GM18508 (cell line): Measurements from ENCODE around the gene NUF2.
"Not testable (repeated sequence)": the region's sequence is repeated elsewhere in the genome, so short reads cannot be mapped to it uniquely, and the experiment has no call there.

ENCODE experiments used
- ATAC-seq: cut with Tn5 transposase; IDR thresholded peaks from one replicate; pipeline ENCODE4 v1.9.1; 2021; ENCODE audit warnings: moderate number of reproducible peaks; ENCODE audit not compliant: insufficient read depth, unreplicated experiment

The NUF2 gene

GRCh38 chr1:163321311-163322305 is at the start of gene NUF2:
TSS of gene NUF2 (plus strand) at chr1:163321954. CDS start at chr1:163326052, 4,098 bp downstream.
- peak; percentile 94 for ATAC-seq

GRCh38 chr1:163273766-163274441 is 47.9 kb upstream of the NUF2 start:
- ATAC-seq: no peak

GRCh38 chr1:163275222-163275621 is 46.5 kb upstream of the NUF2 start:
- ATAC-seq: no peak

GRCh38 chr1:163278602-163279001 is 43.2 kb upstream of the NUF2 start:
- no peak for ATAC-seq

- ATAC-seq: not testable (repeated sequence)
Observed at GRCh38 chr1:163284867-163285266, 36.9 kb upstream of the NUF2 start.

- no peak for ATAC-seq
Observed at GRCh38 chr1:163290025-163290640, 31.6 kb upstream of the NUF2 start.

- ATAC-seq: no peak
Observed at GRCh38 chr1:163291461-163291860, 30.3 kb upstream of the NUF2 start.

- ATAC-seq: not testable (repeated sequence)
Observed at GRCh38 chr1:163292153-163292552, 29.6 kb upstream of the NUF2 start.

GRCh38 chr1:163293497-163293896 is 28.3 kb upstream of the NUF2 start:
- not testable (repeated sequence) for ATAC-seq

GRCh38 chr1:163295949-163296348 is 25.8 kb upstream of the NUF2 start:
- no peak for ATAC-seq

GRCh38 chr1:163296504-163297263 is 25.1 kb upstream of the NUF2 start:
- no peak for ATAC-seq

- no peak for ATAC-seq
Observed at GRCh38 chr1:163298365-163298764, 23.4 kb upstream of the NUF2 start.

- ATAC-seq: no peak
Observed at GRCh38 chr1:163300568-163300967, 21.2 kb upstream of the NUF2 start.

- ATAC-seq: no peak
Observed at GRCh38 chr1:163303561-163303960, 18.2 kb upstream of the NUF2 start.

GRCh38 chr1:163305441-163305840 is 16.3 kb upstream of the NUF2 start:
- no peak for ATAC-seq

- no peak for ATAC-seq
Observed at GRCh38 chr1:163307479-163308171, 14.1 kb upstream of the NUF2 start.

- ATAC-seq: no peak
Observed at GRCh38 chr1:163308811-163309210, 12.9 kb upstream of the NUF2 start.

GRCh38 chr1:163315773-163316374 is 5.9 kb upstream of the NUF2 start:
- ATAC-seq: no peak

GRCh38 chr1:163320891-163321290 is 863 bp upstream of the NUF2 start:
- no peak for ATAC-seq
